Aorta (tissue), 5 donors: ENCODE results near the gene TALDO1. TPM values are rescaled to one million over a fixed set of nuclear protein-coding genes. Genes with fewer than 3 reads are reported as not detected.

ENCODE experiments used
- ATAC-seq: fragments of 200-7000 bp; cut with Tn5 transposase; one replicate; pipeline ENCODE4 v1.9.1; 2022; ENCODE audit warnings: moderate library complexity; ENCODE audit not compliant: low FRiP score
- DNase-seq, 2 donors: peaks; one replicate each; pipeline ENCODE4 v3.0.0-alpha.2; 2020
- H3K27ac ChIP-seq, 2 donors: one replicate each; pipeline ENCODE4 v1.5.1; 2013; ENCODE audit warnings: low read length in 2 of 2, mild to moderate bottlenecking in 2 of 2, moderate library complexity in 2 of 2, control low read depth in 1 of 2, inconsistent platforms in 1 of 2, low read depth in 1 of 2
- H3K27me3 ChIP-seq, 2 donors: one replicate each; pipeline ENCODE4 v1.6.1; 2013; ENCODE audit warnings: control low read depth in 1 of 2, low read length in 1 of 2, mild to moderate bottlenecking in 1 of 2, moderate library complexity in 1 of 2; ENCODE audit not compliant: insufficient read depth in 2 of 2, control insufficient read depth in 1 of 2
- H3K36me3 ChIP-seq, 2 donors: one replicate each; pipeline ENCODE4 v1.6.1; 2013; ENCODE audit warnings: control low read depth in 1 of 2, low read length in 1 of 2, mild to moderate bottlenecking in 1 of 2; ENCODE audit not compliant: insufficient read depth in 2 of 2, control insufficient read depth in 1 of 2
- H3K4me1 ChIP-seq, 2 donors: one replicate each; pipeline ENCODE4 v1.6.1; 2013; ENCODE audit warnings: low read length in 2 of 2, control low read depth in 1 of 2, mild to moderate bottlenecking in 1 of 2, moderate library complexity in 1 of 2; ENCODE audit not compliant: insufficient read depth in 2 of 2, control insufficient read depth in 1 of 2
- H3K4me3 ChIP-seq, 2 donors: one replicate each; pipeline ENCODE4 v1.5.1; 2013; ENCODE audit warnings: low read length in 2 of 2, control low read depth in 1 of 2, mild to moderate bottlenecking in 1 of 2
- H3K9me3 ChIP-seq: one replicate; pipeline ENCODE4 v1.6.1; 2013; ENCODE audit warnings: mild to moderate bottlenecking, low read length; ENCODE audit not compliant: control insufficient read depth
- WGBS, 2 donors: extraction: QIAGEN DNeasy Blood & Tissue Kit; methylation state at CpG; one replicate each; pipeline ENCODE4 v1.1.7; 2013; 5-methylcytosine and 5-hydroxymethylcytosine counted together
- intact Hi-C, 2 donors: fragments of 100-400 bp; cut with DNase I; formaldehyde crosslinking; loops; one replicate each; pipeline versions ENCODE4 v1.14.2 to v1.15.0; 2022
- polyA plus RNA-seq, 2 donors: library from polyadenylated mRNA; stranded (reverse); fragments of 200-250 nt; gene quantifications; one replicate each; pipeline ENCODE4 v1.2.3, GENCODE V29; 2013
- total RNA-seq, 2 donors: library from RNA; stranded (reverse); fragmentation: NEBNext Ultra II Directional; extraction: Animal tissue kit (Norgen Biotek cat#: 25700); gene quantifications; one replicate each; pipeline ENCODE4 v1.2.1, GENCODE V29; 2021
- donor health status: healthy with polysubstance abuse.
- donor health status: Bipolar disorder and iron deficiency.
- donor health status: DM: no; HTN: no; CAD: no.
- donor health status: DM: no; HTN: no; CAD: no.
- donor health status: DM: yes; HTN: yes; CAD: no.

TALDO1 gene
- total and polyA plus RNA-seq, 4 donors: 113 to 187 (median 126) TPM

- no peak overlapping the region for H3K27ac ChIP-seq
- WGBS, 2 donors: 88 to 91% methylated on average over 6 of the region's 6 CpGs
- ATAC-seq: no peak
These were observed 65.8 kb downstream of the TALDO1 start for GRCh38 chr11:813072-813455.

GRCh38 chr11:813456-814096, 66.3 kb downstream of the TALDO1 start:
- H3K27ac ChIP-seq: no peak overlapping the region
- 83 to 84% methylated on average over 9 of the region's 9 CpGs for WGBS, 2 donors
- ATAC-seq: no peak
- DNase-seq: no peak
- no peak overlapping the region for H3K4me3 ChIP-seq
- no peaks in the 10 kb centered on the region for H3K4me1 ChIP-seq
- no peaks in the 10 kb centered on the region for H3K27me3 ChIP-seq
- no peaks in the 10 kb centered on the region for H3K9me3 ChIP-seq
- peaks cover 0 to 13% of the 10 kb centered on the region in 2 donors for H3K36me3 ChIP-seq
- intact Hi-C loops: no loop called here

More at GRCh38 chr11:813072-813455, 65.8 kb downstream of the TALDO1 start:
- no peaks in the 10 kb centered on the region for H3K4me1 ChIP-seq
- intact Hi-C loops: no loop called here
- H3K9me3 ChIP-seq: no peaks in the 10 kb centered on the region
- H3K36me3 ChIP-seq: peaks cover 0 to 13% of the 10 kb centered on the region in 2 donors
- no peak overlapping the region for H3K4me3 ChIP-seq
- H3K27me3 ChIP-seq: no peaks in the 10 kb centered on the region
- no peak for DNase-seq

Other genes with a start within 250 kb of the TALDO1 start
- gene RNH1, start 240.2 kb upstream of the TALDO1 start, total RNA-seq: 100 to 1,000 TPM; 146 to 184 TPM
- 100 to 1,000 TPM; 125 to 224 TPM for gene RNH1, start 240.2 kb upstream of the TALDO1 start, polyA plus RNA-seq
- 10 to 100 TPM; 35.9 to 44.9 TPM for gene HRAS, start 211.9 kb upstream of the TALDO1 start, total RNA-seq
- 100 to 1,000 TPM in 1 of 2 donors, 10 to 100 TPM in 1; 75.9 to 142 TPM for gene HRAS, start 211.9 kb upstream of the TALDO1 start, polyA plus RNA-seq
- 1 to 10 TPM; 1.0 to 1.3 TPM for gene LRRC56, start 209.9 kb upstream of the TALDO1 start, total RNA-seq
- 1 to 10 TPM in 1 of 2 donors, under 1 TPM in 1; 0.25 to 1.5 TPM for gene LRRC56, start 209.9 kb upstream of the TALDO1 start, polyA plus RNA-seq
- 1 to 10 TPM; 1.4 to 1.9 TPM for gene LMNTD2, start 186.7 kb upstream of the TALDO1 start, total RNA-seq
- gene LMNTD2, start 186.7 kb upstream of the TALDO1 start, polyA plus RNA-seq: 1 to 10 TPM; 1.7 to 1.9 TPM
- 1 to 10 TPM; 5.6 to 8.5 TPM for gene RASSF7, start 186.5 kb upstream of the TALDO1 start, total RNA-seq
- gene RASSF7, start 186.5 kb upstream of the TALDO1 start, polyA plus RNA-seq: 1 to 10 TPM; 8.4 to 9.9 TPM
- 10 to 100 TPM; 26.6 to 32.4 TPM for gene PHRF1, start 171.0 kb upstream of the TALDO1 start, total RNA-seq
- 10 to 100 TPM in 1 of 2 donors, 1 to 10 TPM in 1; 7.6 to 18.1 TPM for gene PHRF1, start 171.0 kb upstream of the TALDO1 start, polyA plus RNA-seq
- 10 to 100 TPM; 23.3 to 30.9 TPM for gene IRF7, start 131.5 kb upstream of the TALDO1 start, total RNA-seq
- 10 to 100 TPM; 13.4 to 29.3 TPM for gene IRF7, start 131.5 kb upstream of the TALDO1 start, polyA plus RNA-seq
- not detected for gene CDHR5, start 122.5 kb upstream of the TALDO1 start, total RNA-seq
- 10 to 100 TPM in 1 of 2 donors, under 1 TPM in 1; 0.79 to 39.8 TPM for gene CDHR5, start 122.5 kb upstream of the TALDO1 start, polyA plus RNA-seq
- gene SCT, start 120.3 kb upstream of the TALDO1 start, total RNA-seq: not detected
- gene SCT, start 120.3 kb upstream of the TALDO1 start, polyA plus RNA-seq: not detected
- gene DRD4, start 110.2 kb upstream of the TALDO1 start, total RNA-seq: 1 to 10 TPM; 1.3 to 2.1 TPM
- 1 to 10 TPM in 1 of 2 donors, not detected in 1; 3.4 TPM for gene DRD4, start 110.2 kb upstream of the TALDO1 start, polyA plus RNA-seq
- gene DEAF1, start 52.2 kb upstream of the TALDO1 start, total RNA-seq: 10 to 100 TPM; 32.2 to 59.5 TPM
- 10 to 100 TPM; 15.7 to 53.0 TPM for gene DEAF1, start 52.2 kb upstream of the TALDO1 start, polyA plus RNA-seq
- gene TMEM80, start 51.6 kb upstream of the TALDO1 start, total RNA-seq: 10 to 100 TPM; 15.6 to 23.0 TPM
- 10 to 100 TPM in 1 of 2 donors, 1 to 10 TPM in 1; 8.4 to 31.2 TPM for gene TMEM80, start 51.6 kb upstream of the TALDO1 start, polyA plus RNA-seq
- gene EPS8L2, start 41.2 kb upstream of the TALDO1 start, total RNA-seq: 10 to 100 TPM; 41.0 to 45.1 TPM
- 100 to 1,000 TPM in 1 of 2 donors, 10 to 100 TPM in 1; 64.6 to 102 TPM for gene EPS8L2, start 41.2 kb upstream of the TALDO1 start, polyA plus RNA-seq
- 10 to 100 TPM; 36.1 to 52.7 TPM for gene GATD1, start 30.0 kb downstream of the TALDO1 start, total RNA-seq
- gene GATD1, start 30.0 kb downstream of the TALDO1 start, polyA plus RNA-seq: 10 to 100 TPM in 1 of 2 donors, 1 to 10 TPM in 1; 9.6 to 32.5 TPM
- gene CEND1, start 42.6 kb downstream of the TALDO1 start, total RNA-seq: not detected
- gene CEND1, start 42.6 kb downstream of the TALDO1 start, polyA plus RNA-seq: under 1 TPM in 1 of 2 donors, not detected in 1; 0.10 TPM
- gene SLC25A22, start 50.8 kb downstream of the TALDO1 start, total RNA-seq: 10 to 100 TPM; 10.1 to 12.9 TPM
- gene SLC25A22, start 50.8 kb downstream of the TALDO1 start, polyA plus RNA-seq: 1 to 10 TPM; 3.2 to 5.6 TPM
- 10 to 100 TPM in 1 of 2 donors, 1 to 10 TPM in 1; 8.5 to 14.7 TPM for gene PIDD1, start 57.8 kb downstream of the TALDO1 start, total RNA-seq
- 10 to 100 TPM; 15.3 to 71.4 TPM for gene PIDD1, start 57.8 kb downstream of the TALDO1 start, polyA plus RNA-seq
- gene RPLP2, start 62.5 kb downstream of the TALDO1 start, total RNA-seq: 1,000 to 10,000 TPM; 1,300 to 1,387 TPM
- 1,000 to 10,000 TPM; 1,256 to 1,452 TPM for gene RPLP2, start 62.5 kb downstream of the TALDO1 start, polyA plus RNA-seq
- gene PNPLA2, start 71.5 kb downstream of the TALDO1 start, total RNA-seq: 100 to 1,000 TPM; 116 to 121 TPM
- gene PNPLA2, start 71.5 kb downstream of the TALDO1 start, polyA plus RNA-seq: 100 to 1,000 TPM in 1 of 2 donors, 10 to 100 TPM in 1; 33.7 to 240 TPM
- gene CRACR2B, start 80.5 kb downstream of the TALDO1 start, total RNA-seq: 10 to 100 TPM in 1 of 2 donors, 1 to 10 TPM in 1; 2.2 to 10.0 TPM
- 10 to 100 TPM in 1 of 2 donors, 1 to 10 TPM in 1; 4.8 to 10.5 TPM for gene CRACR2B, start 80.5 kb downstream of the TALDO1 start, polyA plus RNA-seq
- gene CD151, start 85.5 kb downstream of the TALDO1 start, total RNA-seq: 100 to 1,000 TPM; 620 to 681 TPM
- 1,000 to 10,000 TPM in 1 of 2 donors, 100 to 1,000 TPM in 1; 860 to 1,186 TPM for gene CD151, start 85.5 kb downstream of the TALDO1 start, polyA plus RNA-seq
- gene POLR2L, start 95.1 kb downstream of the TALDO1 start, total RNA-seq: 10 to 100 TPM; 57.5 to 69.2 TPM
- 100 to 1,000 TPM; 140 to 152 TPM for gene POLR2L, start 95.1 kb downstream of the TALDO1 start, polyA plus RNA-seq
- gene TSPAN4, start 95.4 kb downstream of the TALDO1 start, total RNA-seq: 10 to 100 TPM; 42.9 to 95.1 TPM
- 10 to 100 TPM; 28.4 to 79.1 TPM for gene TSPAN4, start 95.4 kb downstream of the TALDO1 start, polyA plus RNA-seq
- 10 to 100 TPM; 55.4 to 77.4 TPM for gene CHID1, start 163.3 kb downstream of the TALDO1 start, total RNA-seq
- 10 to 100 TPM; 29.6 to 60.3 TPM for gene CHID1, start 163.3 kb downstream of the TALDO1 start, polyA plus RNA-seq
- 100 to 1,000 TPM in 1 of 2 donors, 10 to 100 TPM in 1; 93.3 to 147 TPM for gene AP2A2, start 178.4 kb downstream of the TALDO1 start, total RNA-seq
- 10 to 100 TPM; 14.0 to 47.3 TPM for gene AP2A2, start 178.4 kb downstream of the TALDO1 start, polyA plus RNA-seq